ENCODE measurements around the gene DHRS1.

Gene DHRS1

GRCh38 chr14:24243336-24243836 lies 56.2 kb downstream of the DHRS1 start:
- no peak for DNase-seq

- peak; percentile 93 for DNase-seq
Observed at GRCh38 chr14:24241829-24242443, 57.6 kb downstream of the DHRS1 start.
